Mesendoderm (in vitro differentiated cells): ENCODE measurements around the gene C16orf46.

Experiments
- DNase-seq: peaks from one replicate; pipeline ENCODE4 v3.0.0; 2013
- H2AK5ac ChIP-seq: 2 replicates; pipeline ENCODE4 v1.6.1; 2013; ENCODE audit warnings: low read length, inconsistent platforms
- H2BK120ac ChIP-seq: 2 replicates; pipeline ENCODE4 v1.6.1; 2013; ENCODE audit warnings: low read depth, mild to moderate bottlenecking, low read length, moderate library complexity, mixed read lengths
- H2BK15ac ChIP-seq: replicated peaks from 2 replicates; pipeline ENCODE4 v1.6.1; 2013; ENCODE audit warnings: low read depth, mild to moderate bottlenecking, moderate library complexity
- H2BK5ac ChIP-seq: 2 replicates; pipeline ENCODE4 v1.6.1; 2013; ENCODE audit warnings: low read length, inconsistent platforms
- H3K18ac ChIP-seq: 2 replicates; pipeline ENCODE4 v1.6.1; 2013; ENCODE audit warnings: mild to moderate bottlenecking, low read length, mixed read lengths
- H3K23ac ChIP-seq: one replicate; pipeline ENCODE4 v1.6.1; 2013; ENCODE audit warnings: low read length
- H3K27ac ChIP-seq: 2 replicates; pipeline ENCODE4 v1.5.1; 2013; ENCODE audit warnings: low read depth, mild to moderate bottlenecking, inconsistent platforms, low read length, moderate library complexity
- H3K27me3 ChIP-seq: 2 replicates; pipeline ENCODE4 v1.6.1; 2013; ENCODE audit warnings: low read length, control low read depth, mild to moderate bottlenecking, inconsistent platforms; ENCODE audit not compliant: insufficient read depth, poor library complexity
- H3K36me3 ChIP-seq: 2 replicates; pipeline ENCODE4 v1.6.1; 2013; ENCODE audit warnings: low read length, inconsistent platforms; ENCODE audit not compliant: control insufficient read depth, insufficient read depth
- H3K4ac ChIP-seq: one replicate; pipeline ENCODE4 v1.6.1; 2013; ENCODE audit warnings: low read depth, mild to moderate bottlenecking, low read length, moderate library complexity
- H3K4me1 ChIP-seq: 2 replicates; pipeline ENCODE4 v1.6.1; 2013; ENCODE audit warnings: low read depth, low read length, inconsistent platforms; ENCODE audit not compliant: control insufficient read depth
- H3K4me2 ChIP-seq: 2 replicates; pipeline ENCODE4 v1.6.1; 2013; ENCODE audit warnings: low read length
- H3K4me3 ChIP-seq: 2 replicates; pipeline ENCODE4 v1.5.1; 2013; ENCODE audit warnings: mild to moderate bottlenecking, low read length
- H3K56ac ChIP-seq: one replicate; pipeline ENCODE4 v1.6.1; 2013; ENCODE audit warnings: low read length
- H3K79me1 ChIP-seq: 2 replicates; pipeline ENCODE4 v1.6.1; 2013; ENCODE audit warnings: low read length, inconsistent platforms
- H3K79me2 ChIP-seq: 2 replicates; pipeline ENCODE4 v1.6.1; 2013; ENCODE audit warnings: mild to moderate bottlenecking, low read length; ENCODE audit not compliant: control insufficient read depth, insufficient read depth
- H3K9ac ChIP-seq: 2 replicates; pipeline ENCODE4 v1.6.1; 2013; ENCODE audit warnings: low read length, inconsistent platforms
- H4K5ac ChIP-seq: one replicate; pipeline ENCODE4 v1.6.1; 2013; ENCODE audit warnings: low read length
- H4K8ac ChIP-seq: one replicate; pipeline ENCODE4 v1.6.1; 2013; ENCODE audit warnings: low read depth, mild to moderate bottlenecking, control low read depth, low read length, moderate library complexity
- WGBS: extraction: QIAGEN DNeasy Blood & Tissue Kit; methylation state at CpG from one replicate; pipeline ENCODE4 v1.1.7; 2013; ENCODE audit warnings: low lambda C conversion rate, missing lambda C conversion rate; ENCODE audit not compliant: insufficient coverage; ENCODE audit errors: extremely low coverage; 5-methylcytosine and 5-hydroxymethylcytosine counted together

C16orf46 gene

GRCh38 chr16:81061871-81062608 is 15.0 kb downstream of the C16orf46 start:
- H3K56ac ChIP-seq: no peak overlapping the region
- no peak overlapping the region for H4K5ac ChIP-seq
- H2AK5ac ChIP-seq: no peak overlapping the region
- DNase-seq: no peak
- no peaks in the 10 kb centered on the region for H3K4me1 ChIP-seq
- H3K4ac ChIP-seq: no peak overlapping the region
- H3K36me3 ChIP-seq: no peaks in the 10 kb centered on the region
- H3K27ac ChIP-seq: no peak overlapping the region
- H3K23ac ChIP-seq: no peak overlapping the region
- H2BK15ac ChIP-seq: no peak overlapping the region
- no peak overlapping the region for H3K4me3 ChIP-seq
- H2BK120ac ChIP-seq: no peak overlapping the region
- H3K18ac ChIP-seq: no peak overlapping the region
- no peak overlapping the region for H4K8ac ChIP-seq
- H3K4me2 ChIP-seq: no peak overlapping the region
- H2BK5ac ChIP-seq: no peak overlapping the region
- H3K79me1 ChIP-seq: no peaks in the 10 kb centered on the region
- no peaks in the 10 kb centered on the region for H3K27me3 ChIP-seq
- H3K9ac ChIP-seq: no peak overlapping the region
- H3K79me2 ChIP-seq: no peaks in the 10 kb centered on the region
- no CpG with 5 or more reads among the region's 10 CpGs for WGBS

- no peak overlapping the region for H4K5ac ChIP-seq
- no peak overlapping the region for H3K9ac ChIP-seq
- no peak overlapping the region for H2BK120ac ChIP-seq
- no CpG with 5 or more reads among the region's 10 CpGs for WGBS
- H2BK15ac ChIP-seq: no peak overlapping the region
- H3K56ac ChIP-seq: no peak overlapping the region
- no peaks in the 10 kb centered on the region for H3K4me1 ChIP-seq
- H3K18ac ChIP-seq: no peak overlapping the region
- H3K27ac ChIP-seq: no peak overlapping the region
- no peak overlapping the region for H3K4ac ChIP-seq
- H3K4me3 ChIP-seq: no peak overlapping the region
- no peak overlapping the region for H4K8ac ChIP-seq
- no peaks in the 10 kb centered on the region for H3K36me3 ChIP-seq
- no peak overlapping the region for H3K4me2 ChIP-seq
- H3K79me2 ChIP-seq: no peaks in the 10 kb centered on the region
- H3K27me3 ChIP-seq: no peaks in the 10 kb centered on the region
- H2BK5ac ChIP-seq: no peak overlapping the region
- H3K23ac ChIP-seq: no peak overlapping the region
- H2AK5ac ChIP-seq: no peak overlapping the region
- DNase-seq: no peak
- no peaks in the 10 kb centered on the region for H3K79me1 ChIP-seq
These were observed 15.8 kb downstream of the C16orf46 start for GRCh38 chr16:81061307-81061640.

GRCh38 chr16:81060576-81061306 is 16.3 kb downstream of the C16orf46 start:
- no peak overlapping the region for H2BK120ac ChIP-seq
- H3K79me2 ChIP-seq: no peaks in the 10 kb centered on the region
- H3K27ac ChIP-seq: no peak overlapping the region
- H3K23ac ChIP-seq: no peak overlapping the region
- H3K56ac ChIP-seq: no peak overlapping the region
- H2BK15ac ChIP-seq: no peak overlapping the region
- no peak overlapping the region for H2AK5ac ChIP-seq
- no peaks in the 10 kb centered on the region for H3K36me3 ChIP-seq
- no peak overlapping the region for H3K4me2 ChIP-seq
- H4K8ac ChIP-seq: no peak overlapping the region
- H2BK5ac ChIP-seq: no peak overlapping the region
- no peak overlapping the region for H3K4ac ChIP-seq
- no peaks in the 10 kb centered on the region for H3K79me1 ChIP-seq
- H3K18ac ChIP-seq: no peak overlapping the region
- H3K4me3 ChIP-seq: no peak overlapping the region
- H3K27me3 ChIP-seq: no peaks in the 10 kb centered on the region
- no peak for DNase-seq
- WGBS: 100% methylated on average over 1 of the region's 14 CpGs
- no peak overlapping the region for H4K5ac ChIP-seq
- H3K9ac ChIP-seq: no peak overlapping the region
- no peaks in the 10 kb centered on the region for H3K4me1 ChIP-seq

GRCh38 chr16:81053761-81054160 is 23.3 kb downstream of the C16orf46 start:
- no peak overlapping the region for H3K9ac ChIP-seq
- no peak overlapping the region for H3K4me2 ChIP-seq
- no peak overlapping the region for H4K5ac ChIP-seq
- no peak overlapping the region for H4K8ac ChIP-seq
- no peak overlapping the region for H2BK15ac ChIP-seq
- no peaks in the 10 kb centered on the region for H3K27me3 ChIP-seq
- H3K79me1 ChIP-seq: no peaks in the 10 kb centered on the region
- no peak overlapping the region for H2AK5ac ChIP-seq
- no CpG with 5 or more reads among the region's 11 CpGs for WGBS
- H3K36me3 ChIP-seq: no peaks in the 10 kb centered on the region
- H3K4me3 ChIP-seq: no peak overlapping the region
- no peak overlapping the region for H3K27ac ChIP-seq
- H3K56ac ChIP-seq: no peak overlapping the region
- no peak for DNase-seq
- no peak overlapping the region for H3K18ac ChIP-seq
- no peak overlapping the region for H2BK5ac ChIP-seq
- H3K79me2 ChIP-seq: no peaks in the 10 kb centered on the region
- no peak overlapping the region for H3K4ac ChIP-seq
- H3K23ac ChIP-seq: no peak overlapping the region
- no peaks in the 10 kb centered on the region for H3K4me1 ChIP-seq
- no peak overlapping the region for H2BK120ac ChIP-seq

GRCh38 chr16:81042821-81043220 is 34.2 kb downstream of the C16orf46 start:
- H2BK15ac ChIP-seq: no peak overlapping the region
- no peaks in the 10 kb centered on the region for H3K4me1 ChIP-seq
- H2AK5ac ChIP-seq: no peak overlapping the region
- no peak overlapping the region for H3K56ac ChIP-seq
- no peak overlapping the region for H3K4me2 ChIP-seq
- peaks cover 10% of the 10 kb centered on the region for H3K79me1 ChIP-seq
- H4K5ac ChIP-seq: no peak overlapping the region
- H3K4ac ChIP-seq: no peak overlapping the region
- WGBS: no CpG with 5 or more reads among the region's 2 CpGs
- H3K9ac ChIP-seq: no peak overlapping the region
- H3K18ac ChIP-seq: no peak overlapping the region
- no peak overlapping the region for H3K23ac ChIP-seq
- no peak overlapping the region for H3K4me3 ChIP-seq
- no peak for DNase-seq
- H2BK120ac ChIP-seq: no peak overlapping the region
- H3K36me3 ChIP-seq: peaks cover 7% of the 10 kb centered on the region
- H3K27ac ChIP-seq: no peak overlapping the region
- H2BK5ac ChIP-seq: no peak overlapping the region
- no peak overlapping the region for H4K8ac ChIP-seq
- H3K27me3 ChIP-seq: no peaks in the 10 kb centered on the region
- H3K79me2 ChIP-seq: peaks cover 11% of the 10 kb centered on the region
